ENCODE results near the gene MTRR. TPM values are rescaled to one million over a fixed set of nuclear protein-coding genes. Genes with fewer than 3 reads are reported as not detected.

MTRR gene
- total RNA-seq, 1 donor from 2014 or later, result 18.3 TPM

DNA sequence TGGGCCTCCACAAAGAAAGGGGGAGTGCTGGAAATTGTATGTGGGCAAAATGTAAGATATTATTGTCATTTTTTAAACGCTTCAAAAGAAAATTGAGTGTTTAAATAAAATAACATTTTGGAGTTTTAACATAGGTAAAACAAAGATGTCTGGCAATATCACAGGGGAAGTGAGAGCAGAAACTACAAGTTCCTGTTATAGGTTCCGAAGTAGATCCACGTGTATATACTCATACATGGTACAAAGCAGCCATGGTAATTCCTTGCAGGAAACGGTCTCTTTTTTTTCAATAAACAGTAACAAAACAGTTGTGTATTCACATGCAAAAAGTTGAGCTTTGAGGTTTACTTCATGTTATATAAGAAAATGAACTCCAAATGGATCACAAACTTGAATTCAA is 78.4 kb downstream of the MTRR start:
- DNase-seq (ENCODE audit: low spot score in 2 of 2) (no peak), FAIRE-seq (no peak)

Other genes starting within 250 kb of the MTRR start
- 4.5 TPM for gene CFAP90, start 18.0 kb upstream of the MTRR start, total RNA-seq
- 18.8 TPM for gene FASTKD3, start 117 bp upstream of the MTRR start, total RNA-seq